ENCODE measurements around the gene FBN3.

- TF ChIP-seq CTCF (IDR thresholded peaks at IDR 0.05; ENCODE audit: low read length) (no peak), EZH2 (IDR thresholded peaks at IDR 0.05; ENCODE audit: borderline replicate concordance, low read length) (no peak)
Observed at GRCh38 chr19:8155318-8155717, 5.9 kb upstream of the FBN3 start.

Data from OCI-LY1 (cell line).